ENCODE measurements around the gene WDFY4. TPM values are rescaled to one million over a fixed set of nuclear protein-coding genes. Genes with fewer than 3 reads are reported as not detected.

Gene WDFY4
- total and polyA plus RNA-seq, 2 experiments from 2014 or later = not detected

- H3K9ac ChIP-seq = no peak overlapping the region
- H3K9me2 ChIP-seq (ENCODE audit: insufficient read depth) = no peaks in the 10 kb centered on the region
- WGBS, 2 experiments (ENCODE audit: low coverage in 1 of 2, low lambda C conversion rate in 2 of 2, missing lambda C conversion rate in 2 of 2) = 40 to 43% methylated on average over 6 of the region's 6 CpGs
- no peaks in the 10 kb centered on the region for H3K36me3 ChIP-seq (ENCODE audit: low read depth)
- no peak for DNase-seq
- no peaks in the 10 kb centered on the region for H3K79me2 ChIP-seq (ENCODE audit: insufficient read depth)
- H3K4me3 ChIP-seq = no peak overlapping the region
- H3K4me2 ChIP-seq (ENCODE audit: unreplicated experiment) = no peak overlapping the region
- no peak overlapping the region for H3K27ac ChIP-seq
- H2AFZ ChIP-seq = no peak overlapping the region
- in situ Hi-C loops (cut with MboI) = no loop called here
- peaks cover 43% of the 10 kb centered on the region for H3K27me3 ChIP-seq (replicated peaks; ENCODE audit: insufficient read depth)
- H3K4me1 ChIP-seq (ENCODE audit: insufficient read depth) = no peaks in the 10 kb centered on the region
- H3F3A ChIP-seq (ENCODE audit: insufficient read depth) = no peaks in the 10 kb centered on the region
- no peaks in the 10 kb centered on the region for H3K9me3 ChIP-seq (ENCODE audit: low read depth)
- TF ChIP-seq EZH2phosphoT487 (IDR thresholded peaks at IDR 0.05; ENCODE audit: insufficient read depth, low read depth) (no peak), EZH2 (IDR thresholded peaks at IDR 0.05; ENCODE audit: insufficient read depth, poor library complexity, severe bottlenecking) (no peak)
- no peaks in the 10 kb centered on the region for H4K20me1 ChIP-seq (ENCODE audit: insufficient read depth)
Measured at GRCh38 chr10:48710647-48711275, 26.1 kb downstream of the WDFY4 start.

DNA sequence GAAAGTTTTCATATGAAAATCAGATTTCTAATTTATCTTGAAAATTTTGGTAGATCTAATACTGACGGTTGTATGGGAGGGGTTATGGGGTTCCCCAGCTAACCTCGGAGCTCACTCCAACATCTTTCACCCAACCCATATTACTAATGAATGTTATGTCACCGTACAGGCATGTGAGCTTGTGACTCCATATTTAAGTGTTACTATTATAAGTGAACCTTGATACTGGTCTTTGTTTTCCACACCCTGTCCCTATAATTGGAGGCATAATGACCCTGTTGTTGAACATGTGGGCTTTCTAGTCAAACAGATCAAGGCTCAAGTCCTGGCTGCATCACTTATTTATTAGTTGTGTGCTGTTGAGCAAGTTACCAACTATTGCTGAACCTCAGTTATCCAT, 27.2 kb downstream of the WDFY4 start:
- H3K4me2 ChIP-seq (ENCODE audit: unreplicated experiment) = no peak overlapping the region
- H3K27ac ChIP-seq = no peak overlapping the region
- H3K9ac ChIP-seq = no peak overlapping the region
- H3K36me3 ChIP-seq (ENCODE audit: low read depth) = no peaks in the 10 kb centered on the region
- no peak overlapping the region for H3K4me3 ChIP-seq
- H3K4me1 ChIP-seq (ENCODE audit: insufficient read depth) = no peaks in the 10 kb centered on the region
- no peaks in the 10 kb centered on the region for H3K9me2 ChIP-seq (ENCODE audit: insufficient read depth)
- no peak overlapping the region for H2AFZ ChIP-seq
- H3K79me2 ChIP-seq (ENCODE audit: insufficient read depth) = no peaks in the 10 kb centered on the region
- no peaks in the 10 kb centered on the region for H4K20me1 ChIP-seq (ENCODE audit: insufficient read depth)
- 43 to 48% methylated on average over 3 of the region's 3 CpGs for WGBS, 2 experiments (ENCODE audit: low coverage in 1 of 2, low lambda C conversion rate in 2 of 2, missing lambda C conversion rate in 2 of 2)
- DNase-seq = no peak
- TF ChIP-seq EZH2 (IDR thresholded peaks at IDR 0.05; ENCODE audit: insufficient read depth, poor library complexity, severe bottlenecking) (no peak), EZH2phosphoT487 (IDR thresholded peaks at IDR 0.05; ENCODE audit: insufficient read depth, low read depth) (no peak)
- H3F3A ChIP-seq (ENCODE audit: insufficient read depth) = no peaks in the 10 kb centered on the region
- H3K9me3 ChIP-seq (ENCODE audit: low read depth) = no peaks in the 10 kb centered on the region
- in situ Hi-C loops (cut with MboI) = no loop called here
- peaks cover 39% of the 10 kb centered on the region for H3K27me3 ChIP-seq (replicated peaks; ENCODE audit: insufficient read depth)

DNA sequence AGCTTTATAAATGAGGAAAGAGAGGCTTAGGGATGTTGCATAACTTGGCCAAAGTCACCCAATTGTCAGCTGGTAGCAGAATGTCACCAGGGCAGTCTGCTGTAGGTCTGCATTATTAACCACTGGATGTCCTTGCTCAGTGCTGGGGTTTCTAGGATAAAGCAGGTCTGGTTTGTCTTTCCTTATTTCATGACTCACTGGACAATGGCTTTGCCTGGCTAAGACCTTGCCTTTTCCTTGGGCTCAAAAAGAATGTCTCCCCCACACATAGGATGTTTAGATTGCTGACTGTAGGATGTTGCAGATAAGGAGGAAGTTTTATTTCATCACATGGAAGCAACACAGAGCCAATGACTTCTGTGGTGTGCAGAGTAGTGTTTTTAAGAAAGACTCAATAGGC, 29.4 kb downstream of the WDFY4 start:
- Histone ChIP-seq H3K27me3 (replicated peaks; ENCODE audit: insufficient read depth) (peaks cover 41% of the 10 kb centered on the region), H3K27ac (no peak overlapping the region), H3K36me3 (ENCODE audit: low read depth) (no peaks in the 10 kb centered on the region), H3K79me2 (ENCODE audit: insufficient read depth) (no peaks in the 10 kb centered on the region), H3K4me2 (ENCODE audit: unreplicated experiment) (no peak overlapping the region), H4K20me1 (ENCODE audit: insufficient read depth) (no peaks in the 10 kb centered on the region), H3F3A (ENCODE audit: insufficient read depth) (no peaks in the 10 kb centered on the region), H2AFZ (no peak overlapping the region), H3K4me3 (no peak overlapping the region), H3K9me2 (ENCODE audit: insufficient read depth) (no peaks in the 10 kb centered on the region), H3K9ac (no peak overlapping the region), H3K9me3 (ENCODE audit: low read depth) (no peaks in the 10 kb centered on the region), H3K4me1 (ENCODE audit: insufficient read depth) (no peaks in the 10 kb centered on the region)
- in situ Hi-C loops (cut with MboI) = no loop called here
- DNase-seq = no peak
- TF ChIP-seq EZH2phosphoT487 (IDR thresholded peaks at IDR 0.05; ENCODE audit: insufficient read depth, low read depth) = no peak
- no peak for TF ChIP-seq EZH2 (IDR thresholded peaks at IDR 0.05; ENCODE audit: insufficient read depth, poor library complexity, severe bottlenecking)

DNA sequence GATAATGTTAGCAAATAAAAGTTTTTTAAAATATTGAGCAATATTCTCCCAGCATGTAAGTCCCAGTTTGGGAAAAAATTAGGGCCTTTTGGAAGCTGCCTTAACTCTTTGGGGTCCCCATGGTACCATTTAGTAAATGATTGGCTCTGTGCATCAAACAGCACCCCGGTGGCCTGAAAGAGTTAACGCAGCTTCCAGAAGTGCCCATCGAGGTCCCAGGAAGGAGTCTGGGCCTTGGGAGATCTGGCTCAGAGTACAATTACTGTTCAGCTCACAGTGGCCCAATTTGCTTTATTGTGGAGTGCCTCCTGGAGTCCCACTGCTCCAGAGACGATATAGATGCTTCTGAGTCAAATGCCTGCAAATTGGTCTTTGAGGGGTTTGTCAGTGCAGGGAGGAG, 31.7 kb downstream of the WDFY4 start:
- Histone ChIP-seq H3K9me2 (ENCODE audit: insufficient read depth) (no peaks in the 10 kb centered on the region), H2AFZ (no peak overlapping the region), H3K36me3 (ENCODE audit: low read depth) (no peaks in the 10 kb centered on the region), H4K20me1 (ENCODE audit: insufficient read depth) (no peaks in the 10 kb centered on the region), H3K27ac (no peak overlapping the region), H3K9ac (no peak overlapping the region), H3K27me3 (replicated peaks; ENCODE audit: insufficient read depth) (peaks cover 62% of the 10 kb centered on the region), H3F3A (ENCODE audit: insufficient read depth) (no peaks in the 10 kb centered on the region), H3K4me2 (ENCODE audit: unreplicated experiment) (no peak overlapping the region), H3K9me3 (ENCODE audit: low read depth) (no peaks in the 10 kb centered on the region), H3K4me1 (ENCODE audit: insufficient read depth) (no peaks in the 10 kb centered on the region), H3K79me2 (ENCODE audit: insufficient read depth) (no peaks in the 10 kb centered on the region), H3K4me3 (no peak overlapping the region)
- TF ChIP-seq EZH2 (IDR thresholded peaks at IDR 0.05; ENCODE audit: insufficient read depth, poor library complexity, severe bottlenecking) (no peak), EZH2phosphoT487 (IDR thresholded peaks at IDR 0.05; ENCODE audit: insufficient read depth, low read depth) (no peak)
- WGBS, 2 experiments (ENCODE audit: low coverage in 1 of 2, low lambda C conversion rate in 2 of 2, missing lambda C conversion rate in 2 of 2) = 39 to 45% methylated on average over 4 of the region's 4 CpGs
- no peak for DNase-seq
- in situ Hi-C loops (cut with MboI) = no loop called here

GRCh38 chr10:48720611-48721010, 35.9 kb downstream of the WDFY4 start:
- 57 to 61% methylated on average over 5 of the region's 5 CpGs for WGBS, 2 experiments (ENCODE audit: low coverage in 1 of 2, low lambda C conversion rate in 2 of 2, missing lambda C conversion rate in 2 of 2)
- no peaks in the 10 kb centered on the region for H3K79me2 ChIP-seq (ENCODE audit: insufficient read depth)
- TF ChIP-seq EZH2phosphoT487 (IDR thresholded peaks at IDR 0.05; ENCODE audit: insufficient read depth, low read depth) = no peak
- no peak for TF ChIP-seq EZH2 (IDR thresholded peaks at IDR 0.05; ENCODE audit: insufficient read depth, poor library complexity, severe bottlenecking)
- in situ Hi-C loops (cut with MboI) = no loop called here
- H3K4me2 ChIP-seq (ENCODE audit: unreplicated experiment) = no peak overlapping the region
- no peaks in the 10 kb centered on the region for H3K4me1 ChIP-seq (ENCODE audit: insufficient read depth)
- no peaks in the 10 kb centered on the region for H3K36me3 ChIP-seq (ENCODE audit: low read depth)
- H3K9me2 ChIP-seq (ENCODE audit: insufficient read depth) = no peaks in the 10 kb centered on the region
- no peak overlapping the region for H3K27ac ChIP-seq
- no peak overlapping the region for H3K9ac ChIP-seq
- no peaks in the 10 kb centered on the region for H3K9me3 ChIP-seq (ENCODE audit: low read depth)
- H3K4me3 ChIP-seq = no peak overlapping the region
- H3K27me3 ChIP-seq (replicated peaks; ENCODE audit: insufficient read depth) = peaks cover 54% of the 10 kb centered on the region
- no peak overlapping the region for H2AFZ ChIP-seq
- no peaks in the 10 kb centered on the region for H3F3A ChIP-seq (ENCODE audit: insufficient read depth)
- no peak for DNase-seq
- no peaks in the 10 kb centered on the region for H4K20me1 ChIP-seq (ENCODE audit: insufficient read depth)
